Measurements from ENCODE around the gene C10orf120. TPM values are rescaled to one million over a fixed set of nuclear protein-coding genes. Genes with fewer than 3 reads are reported as not detected.

Gene C10orf120
- total RNA-seq, 1 donor from 2014 or later: not detected

- H3K36me3 ChIP-seq: no peaks in the 10 kb centered on the region
- H3K27ac ChIP-seq (replicated peaks): no peak overlapping the region
- H3K4me1 ChIP-seq: no peaks in the 10 kb centered on the region
- H3K4me3 ChIP-seq: no peak overlapping the region
- H3K27me3 ChIP-seq (ENCODE audit: low read depth): peaks cover 48% of the 10 kb centered on the region
- no peaks in the 10 kb centered on the region for H3K9me3 ChIP-seq (replicated peaks)
- TF ChIP-seq CTCF (IDR thresholded peaks at IDR 0.05; ENCODE audit: borderline replicate concordance): no peak
- intact Hi-C loops (cut with micrococcal nuclease): no loop called here
- no peak for DNase-seq
Observed at GRCh38 chr10:122738031-122738430, 38.4 kb upstream of the C10orf120 start.

GRCh38 chr10:122733931-122734665, 34.5 kb upstream of the C10orf120 start:
- Histone ChIP-seq H3K36me3 (no peaks in the 10 kb centered on the region), H3K27ac (replicated peaks) (no peak overlapping the region), H3K4me3 (no peak overlapping the region), H3K4me1 (no peaks in the 10 kb centered on the region), H3K27me3 (ENCODE audit: low read depth) (peaks cover 64% of the 10 kb centered on the region), H3K9me3 (replicated peaks) (no peaks in the 10 kb centered on the region)
- no peak for TF ChIP-seq CTCF (IDR thresholded peaks at IDR 0.05; ENCODE audit: borderline replicate concordance)
- no peak for DNase-seq
- intact Hi-C loops (cut with micrococcal nuclease): no loop called here

DNA sequence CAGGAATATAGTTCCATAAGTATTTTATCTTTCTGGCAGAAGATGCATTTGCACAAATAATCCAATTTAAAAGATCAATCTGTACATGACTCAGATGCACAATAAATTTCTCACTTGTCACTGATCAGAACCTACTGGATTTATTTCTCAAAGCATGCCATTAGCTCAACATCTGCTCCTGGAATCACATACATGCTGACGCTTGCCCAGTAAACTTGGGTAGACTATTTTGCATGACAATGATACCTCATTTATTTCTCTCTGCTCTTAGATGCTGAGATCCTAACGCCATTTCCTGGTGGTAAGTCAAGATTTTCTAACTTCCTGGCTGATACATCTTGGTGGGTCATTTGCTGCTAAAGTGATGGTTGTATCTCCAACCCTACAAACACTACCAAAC, 33.8 kb upstream of the C10orf120 start:
- no peak overlapping the region for H3K27ac ChIP-seq (replicated peaks)
- H3K4me3 ChIP-seq: no peak overlapping the region
- intact Hi-C loops (cut with micrococcal nuclease): no loop called here
- no peaks in the 10 kb centered on the region for H3K36me3 ChIP-seq
- DNase-seq: no peak
- TF ChIP-seq CTCF (IDR thresholded peaks at IDR 0.05; ENCODE audit: borderline replicate concordance): no peak
- no peaks in the 10 kb centered on the region for H3K4me1 ChIP-seq
- H3K9me3 ChIP-seq (replicated peaks): no peaks in the 10 kb centered on the region
- H3K27me3 ChIP-seq (ENCODE audit: low read depth): peaks cover 71% of the 10 kb centered on the region

DNA sequence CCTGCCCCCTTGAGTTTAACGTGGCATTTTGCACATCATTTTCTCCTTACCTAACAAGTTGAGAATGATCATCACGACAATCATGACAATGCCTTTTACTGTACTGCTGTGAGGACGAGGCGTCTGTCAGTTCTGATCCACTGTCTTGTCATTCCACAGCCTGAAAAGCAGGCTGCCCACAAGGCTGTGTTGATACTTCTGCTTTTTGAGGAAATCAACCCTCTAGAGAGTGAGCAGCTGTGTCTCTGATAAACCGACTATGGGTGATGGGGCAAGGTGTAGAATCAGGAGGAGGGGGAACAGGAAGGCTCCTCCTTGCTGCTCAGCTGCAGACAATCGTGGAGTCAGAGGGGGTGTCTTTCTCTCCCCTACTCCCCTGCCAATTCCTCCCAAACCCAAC, 30.6 kb upstream of the C10orf120 start:
- intact Hi-C loops (cut with micrococcal nuclease): no loop called here
- H3K4me1 ChIP-seq: no peaks in the 10 kb centered on the region
- H3K27me3 ChIP-seq (ENCODE audit: low read depth): peaks cover 79% of the 10 kb centered on the region
- H3K4me3 ChIP-seq: no peak overlapping the region
- H3K36me3 ChIP-seq: no peaks in the 10 kb centered on the region
- no peak overlapping the region for H3K27ac ChIP-seq (replicated peaks)
- DNase-seq: no peak
- no peaks in the 10 kb centered on the region for H3K9me3 ChIP-seq (replicated peaks)
- no peak for TF ChIP-seq CTCF (IDR thresholded peaks at IDR 0.05; ENCODE audit: borderline replicate concordance)

DNA sequence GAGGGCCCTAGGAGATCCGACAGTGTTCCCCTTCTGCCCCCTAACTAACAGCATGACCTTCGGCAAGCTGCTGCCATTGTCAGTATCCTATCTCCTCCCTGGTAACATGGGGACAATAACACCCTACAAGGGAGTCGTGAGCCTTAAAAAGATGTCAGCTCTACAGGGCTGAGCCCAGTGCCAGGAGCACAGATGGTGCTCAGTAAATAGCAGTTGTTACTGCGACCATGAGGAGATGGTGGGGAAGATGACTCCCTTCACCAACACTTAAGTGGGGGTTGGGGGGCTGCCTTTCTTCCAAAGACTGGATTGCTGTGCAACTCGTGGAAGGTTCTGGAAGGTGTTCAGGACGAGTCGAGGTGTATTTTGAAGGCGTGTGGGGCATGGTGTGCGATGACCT, 29.5 kb upstream of the C10orf120 start:
- Histone ChIP-seq H3K36me3 (no peaks in the 10 kb centered on the region), H3K4me1 (no peaks in the 10 kb centered on the region), H3K27ac (replicated peaks) (no peak overlapping the region), H3K9me3 (replicated peaks) (no peaks in the 10 kb centered on the region), H3K4me3 (no peak overlapping the region), H3K27me3 (ENCODE audit: low read depth) (peaks cover 72% of the 10 kb centered on the region)
- intact Hi-C loops (cut with micrococcal nuclease): no loop called here
- DNase-seq: no peak
- TF ChIP-seq CTCF (IDR thresholded peaks at IDR 0.05; ENCODE audit: borderline replicate concordance): no peak
